Activated CD4-positive, alpha-beta memory T cell treated with anti-CD3 and anti-CD28 coated beads, Interleukin-2, amount 10 ng/mL, durations not matched to agents 7 days and 5 days (primary cell): Measurements from ENCODE around the gene RPL12. TPM values are rescaled to one million over a fixed set of nuclear protein-coding genes. Genes with fewer than 3 reads are reported as not detected.

Experiments
- total RNA-seq, 2 experiments: library from RNA; stranded (reverse); gene quantifications; one replicate each; pipeline ENCODE4 v1.2.3, GENCODE V29; 2021

RPL12 gene
- total RNA-seq, 2 experiments from 2014 or later = 1,379 to 1,395 TPM

Other genes with a start within 250 kb of the RPL12 start
- gene GARNL3, start 186.6 kb downstream of the RPL12 start, total RNA-seq = under 1 TPM; 0.86 to 0.95 TPM
- gene SLC2A8, start 54.2 kb downstream of the RPL12 start, total RNA-seq = 1 to 10 TPM; 7.5 to 7.7 TPM
- 10 to 100 TPM; 12.5 to 12.7 TPM for gene ZNF79, start 27.0 kb downstream of the RPL12 start, total RNA-seq
- gene LRSAM1, start 104 bp upstream of the RPL12 start, total RNA-seq = 10 to 100 TPM; 25.4 to 26.9 TPM
- gene STXBP1, start 160.9 kb upstream of the RPL12 start, total RNA-seq = 10 to 100 TPM; 23.2 to 23.4 TPM